Stimulated activated CD8-positive, alpha-beta memory T cell treated with anti-CD3 and anti-CD28 coated beads, Interleukin-7, amount 100 ng/mL, for 1 hour (primary cell): Measurements from ENCODE around the gene MGRN1.

ENCODE experiments used
- DNase-seq, 2 donors: peaks; one replicate each; pipeline ENCODE4 v3.0.0-alpha.2; 2020; ENCODE audit warnings: low read depth in 2 of 2

The MGRN1 gene

DNA sequence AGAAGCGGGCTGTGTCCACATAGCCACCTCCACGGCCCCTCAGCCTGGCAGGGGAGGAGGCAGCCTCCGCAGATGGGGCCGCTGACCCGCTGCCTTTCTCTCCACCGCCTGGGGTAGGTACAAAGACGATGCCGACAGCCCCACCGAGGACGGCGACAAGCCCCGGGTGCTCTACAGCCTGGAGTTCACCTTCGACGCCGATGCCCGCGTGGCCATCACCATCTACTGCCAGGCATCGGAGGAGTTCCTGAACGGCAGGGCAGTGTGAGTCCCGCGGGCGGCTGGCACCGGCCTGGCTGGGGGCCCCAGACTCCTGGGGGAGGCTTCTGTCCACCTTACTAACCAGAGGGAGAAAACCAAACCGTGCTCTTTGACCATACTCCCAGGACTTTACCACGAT, 27.9 kb downstream of the MGRN1 start:
- DNase-seq = no peak

DNA sequence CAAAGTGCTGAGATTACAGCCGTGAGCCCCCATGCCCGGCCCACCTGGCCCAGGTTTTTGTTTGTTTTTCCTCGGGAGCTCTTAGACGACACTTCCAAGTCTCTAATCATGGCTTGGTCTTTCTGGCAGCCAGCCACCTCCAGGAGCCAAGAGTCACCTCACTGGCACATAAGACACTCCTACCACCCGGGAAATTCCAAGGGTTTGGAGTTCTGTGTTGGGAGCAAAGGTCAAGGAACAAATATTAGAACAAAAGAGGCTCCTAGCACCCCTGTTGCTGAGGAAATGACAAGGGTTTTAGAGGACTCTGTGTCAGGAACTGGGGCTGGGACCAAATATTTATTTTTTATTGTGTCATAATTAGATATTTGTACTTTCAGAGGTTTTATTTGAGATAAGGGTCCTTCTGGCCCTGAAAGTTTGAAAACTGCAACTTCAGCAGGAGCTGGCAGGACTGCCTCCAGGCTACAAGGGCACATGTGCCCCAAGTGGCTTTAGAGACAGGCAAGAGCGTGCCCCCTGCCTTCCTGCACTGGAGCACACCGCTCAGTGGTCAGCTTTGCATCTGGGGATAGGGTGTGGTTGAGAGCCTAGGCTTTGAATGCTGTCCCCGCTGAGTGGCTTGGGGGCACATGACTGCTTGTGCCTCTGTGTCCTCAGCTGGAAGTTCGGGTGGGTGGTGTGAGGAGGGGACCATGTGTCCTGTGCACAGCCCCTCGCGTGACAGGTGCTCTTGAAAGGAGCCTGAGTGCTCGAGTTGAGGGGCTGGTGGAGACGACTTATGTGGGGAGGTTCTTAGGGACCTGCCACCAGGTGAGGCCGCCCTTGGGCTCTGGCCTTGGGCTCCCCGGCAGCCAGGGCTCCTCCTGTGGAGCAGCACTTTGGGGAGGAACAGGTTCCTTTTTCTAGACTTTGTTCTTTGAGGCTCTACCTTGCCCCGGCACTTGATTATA, 29.7 kb downstream of the MGRN1 start:
- DNase-seq = no peak

DNA sequence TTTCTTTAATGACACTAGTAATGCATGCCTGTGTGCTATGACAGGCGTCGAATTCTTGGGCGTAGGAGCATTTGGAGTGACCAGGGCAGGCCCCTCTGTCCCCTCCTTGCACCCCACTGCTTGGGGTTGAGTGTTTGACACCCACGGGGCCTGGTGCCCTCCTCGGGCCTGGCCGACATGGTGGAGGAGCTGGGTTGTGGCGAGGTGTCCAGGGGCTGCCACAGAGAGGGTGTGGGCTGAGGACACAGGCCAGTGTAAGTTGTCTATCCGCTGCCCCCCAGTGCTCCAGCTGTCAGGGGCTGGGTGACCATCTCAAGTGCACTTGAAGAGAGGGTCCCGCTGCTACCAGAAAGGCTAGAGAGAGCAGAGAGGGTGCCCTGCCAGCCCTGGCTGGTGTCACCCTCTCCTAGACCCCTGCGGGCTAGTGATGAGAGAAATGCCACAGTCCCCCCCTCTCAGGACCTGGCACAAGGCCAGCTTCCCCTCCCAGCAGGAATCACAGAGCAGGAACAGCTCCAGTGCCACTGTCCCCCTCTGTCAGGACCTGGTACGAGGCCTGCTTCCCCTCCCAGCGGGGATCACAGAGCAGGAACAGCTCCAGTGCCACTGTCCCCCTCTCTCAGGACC, 30.5 kb downstream of the MGRN1 start:
- no peak for DNase-seq

DNA sequence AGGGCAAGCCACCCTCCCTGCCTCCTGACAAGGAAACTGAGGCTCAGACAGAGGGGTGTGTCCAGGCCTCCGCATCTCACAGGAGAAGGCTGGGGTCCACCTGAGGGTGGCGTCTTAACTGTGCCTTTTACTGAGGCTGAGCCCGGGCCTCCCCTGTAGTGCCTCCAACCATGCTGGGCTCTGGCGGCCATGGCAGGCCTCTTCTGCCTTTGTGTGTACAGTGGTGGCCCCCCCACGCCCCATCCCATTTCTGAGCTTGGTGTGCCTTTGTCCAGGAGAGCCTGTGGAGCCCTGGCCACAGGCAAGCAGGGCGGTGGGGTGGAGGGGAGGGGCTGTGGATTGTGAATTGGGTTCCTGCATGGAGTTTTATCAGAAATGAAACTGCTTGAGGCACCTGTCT, 31.2 kb downstream of the MGRN1 start:
- DNase-seq = no peak

DNA sequence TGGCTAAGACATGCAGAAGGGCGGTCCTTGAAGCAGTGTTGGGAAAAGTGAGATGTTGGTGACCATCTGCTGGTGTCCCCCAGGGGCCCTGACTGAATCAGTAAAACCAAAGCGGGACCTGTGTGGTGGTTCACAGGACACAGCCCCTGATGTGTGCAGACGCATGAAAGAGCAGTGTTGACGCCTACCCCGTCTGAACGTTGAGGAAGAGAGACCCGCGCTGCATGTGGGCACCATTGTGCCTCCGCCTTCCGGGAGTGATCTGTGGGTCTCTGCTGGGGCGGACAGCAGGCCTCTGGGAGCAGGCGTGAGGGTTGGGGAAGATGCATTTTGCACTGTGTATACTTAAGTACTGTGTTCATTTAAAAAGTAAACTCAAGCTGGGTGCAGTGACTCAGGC, 31.6 kb downstream of the MGRN1 start:
- DNase-seq = no peak

DNA sequence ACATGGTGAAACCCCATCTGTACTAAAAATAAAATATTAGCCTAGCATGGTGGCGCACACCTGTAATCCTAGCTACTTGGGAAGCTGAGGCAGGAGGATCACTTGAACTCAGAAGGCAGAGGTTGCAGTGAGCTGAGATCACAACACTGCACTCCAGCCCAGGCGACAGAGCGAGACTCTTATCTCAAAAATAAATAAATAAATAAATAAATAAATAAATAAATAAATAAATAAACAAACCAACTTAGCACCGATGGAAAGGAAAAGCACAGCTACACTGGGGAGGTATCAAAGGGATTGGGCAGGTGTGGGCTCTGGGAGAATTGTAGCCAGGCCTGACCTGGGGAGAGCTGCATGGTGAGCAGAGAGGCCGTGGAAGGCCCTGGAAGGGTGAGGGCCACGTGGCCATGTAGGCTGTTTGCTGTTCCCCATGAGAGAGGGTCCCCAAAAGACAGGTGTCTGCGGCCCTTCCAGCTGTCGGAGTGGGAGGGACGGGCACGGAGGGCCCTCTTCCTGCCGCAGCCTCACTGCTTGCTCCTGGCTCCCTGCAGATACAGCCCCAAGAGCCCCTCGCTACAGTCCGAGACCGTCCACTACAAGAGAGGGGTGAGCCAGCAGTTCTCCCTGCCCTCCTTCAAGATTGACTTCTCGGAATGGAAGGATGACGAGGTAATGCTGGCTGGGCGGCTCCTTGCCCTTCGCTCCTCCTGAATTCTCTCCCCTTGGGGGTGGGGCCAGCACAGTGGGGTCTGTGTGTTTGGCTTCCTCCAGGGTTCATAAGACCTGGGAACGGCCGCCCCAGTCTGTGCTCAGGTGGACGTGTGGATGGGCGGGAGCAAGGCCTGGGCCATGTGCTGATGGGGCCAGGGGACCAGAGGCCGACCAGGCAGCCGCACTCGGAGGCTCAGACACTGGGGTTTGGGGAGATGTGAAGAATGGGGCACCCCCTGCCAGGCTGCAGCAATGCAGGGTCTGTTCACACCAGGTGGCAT, 32.4 kb downstream of the MGRN1 start:
- DNase-seq = no peak

DNA sequence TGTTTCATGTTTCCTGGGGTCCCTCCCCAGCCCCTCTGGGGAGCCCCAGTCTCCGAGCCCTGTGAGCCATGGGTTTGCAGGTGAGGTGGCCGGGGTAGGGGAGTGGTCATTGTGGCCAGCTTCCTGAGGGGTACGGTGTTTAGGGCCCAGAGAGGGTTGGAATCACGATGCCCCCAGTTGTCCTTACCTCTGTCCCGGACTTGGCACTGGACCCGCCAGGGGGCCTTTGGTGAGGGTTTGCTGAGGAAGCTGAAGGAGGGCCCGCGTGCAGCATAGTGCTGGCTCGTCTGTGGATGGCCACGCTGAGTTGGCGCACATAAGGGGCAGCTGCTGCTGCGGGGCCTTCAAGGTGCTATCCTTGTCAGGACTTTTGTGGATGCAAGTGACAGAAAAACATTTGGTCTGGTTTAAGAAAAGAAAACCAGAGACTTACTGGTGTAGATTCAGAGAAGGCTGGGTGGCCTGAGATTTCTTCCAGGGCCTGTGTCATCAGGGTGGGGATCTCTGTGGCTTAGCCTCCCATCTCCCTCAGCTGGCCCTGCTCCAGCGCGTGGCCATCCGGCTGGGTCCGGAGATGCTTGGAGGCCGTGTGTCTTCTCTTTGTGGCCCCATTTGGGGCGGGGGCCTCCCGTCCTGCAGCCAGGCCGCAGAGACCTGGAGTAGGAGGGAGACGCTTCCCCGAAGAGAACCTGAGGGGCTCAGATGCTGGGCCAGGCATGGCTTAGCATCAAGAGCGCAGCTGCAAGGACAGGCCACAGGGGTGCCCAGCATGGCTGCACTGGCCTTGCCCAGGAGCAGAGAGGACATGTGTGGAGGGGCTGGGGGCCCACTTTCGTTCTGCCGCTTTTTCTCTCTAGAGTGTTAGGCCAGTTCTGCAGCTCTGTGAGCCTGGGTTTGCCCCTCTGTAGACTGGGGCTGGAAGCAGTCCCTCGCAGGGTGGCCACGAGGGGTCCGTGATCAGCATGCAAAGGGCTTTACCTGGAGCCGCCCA, 35.0 kb downstream of the MGRN1 start:
- DNase-seq = no peak

DNA sequence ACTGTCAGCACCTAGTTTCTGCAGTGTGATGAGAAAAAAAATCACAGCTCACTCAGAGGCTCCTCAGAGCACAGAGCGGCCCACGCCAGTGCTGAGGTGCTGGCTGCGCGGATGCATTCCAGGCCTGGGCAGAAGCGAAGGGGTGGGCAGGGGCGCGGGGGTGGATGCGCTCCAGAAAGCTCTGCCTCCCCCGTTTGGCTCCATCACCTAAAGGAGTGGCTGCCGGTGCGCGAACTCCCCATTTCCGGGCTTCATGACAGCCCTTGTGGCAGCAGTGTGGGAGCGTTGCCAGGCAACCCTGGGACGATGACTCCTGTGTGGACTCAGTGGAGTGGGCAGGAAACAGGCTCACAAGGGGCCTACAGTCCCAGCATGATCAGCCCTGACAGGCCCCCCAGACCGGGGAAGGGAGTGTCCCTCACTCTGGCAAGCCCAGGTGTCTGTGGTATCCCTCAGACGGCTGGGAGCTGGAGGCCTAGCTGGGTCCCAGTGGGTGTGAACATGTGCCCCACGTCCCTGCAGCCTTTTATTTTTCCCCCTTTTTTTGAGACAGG, 35.9 kb downstream of the MGRN1 start:
- peak; percentile 25 to 44 for DNase-seq

DNA sequence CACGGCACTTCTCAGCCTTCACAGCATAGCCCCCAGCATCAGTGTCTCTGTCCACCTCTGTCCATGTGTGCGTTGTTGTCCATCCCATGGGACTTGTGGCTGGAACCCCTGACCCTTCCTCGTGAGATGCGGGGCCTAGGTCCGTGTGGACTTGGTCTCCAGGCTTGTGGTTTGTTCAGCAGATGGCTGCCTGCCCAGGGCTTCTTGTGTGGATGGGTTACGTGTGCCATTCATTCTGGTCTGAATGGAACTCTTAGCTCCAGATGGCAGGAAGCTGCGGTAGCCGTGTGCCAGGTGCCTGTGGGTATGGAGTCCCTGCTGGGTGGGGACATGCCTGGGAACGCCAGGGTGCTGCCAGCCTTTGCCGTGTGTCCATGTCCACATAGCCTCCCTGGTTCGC, 37.0 kb downstream of the MGRN1 start:
- DNase-seq = no peak

DNA sequence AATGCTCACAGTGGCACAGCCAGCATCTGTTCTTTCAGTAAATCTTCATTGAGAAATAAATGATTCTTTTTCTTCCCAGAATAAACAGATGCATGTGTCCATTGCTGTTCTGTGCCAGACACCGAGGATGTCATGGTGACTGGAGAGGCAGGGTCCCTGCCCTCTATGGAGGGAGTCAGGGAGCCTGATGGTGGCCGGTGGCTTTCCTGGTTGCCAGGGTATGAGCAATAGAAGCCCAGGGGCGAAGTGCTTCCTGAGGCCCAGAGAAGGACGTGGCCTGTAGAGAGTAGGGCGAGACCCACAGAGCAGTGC, 38.8 kb downstream of the MGRN1 start:
- DNase-seq = no peak

DNA sequence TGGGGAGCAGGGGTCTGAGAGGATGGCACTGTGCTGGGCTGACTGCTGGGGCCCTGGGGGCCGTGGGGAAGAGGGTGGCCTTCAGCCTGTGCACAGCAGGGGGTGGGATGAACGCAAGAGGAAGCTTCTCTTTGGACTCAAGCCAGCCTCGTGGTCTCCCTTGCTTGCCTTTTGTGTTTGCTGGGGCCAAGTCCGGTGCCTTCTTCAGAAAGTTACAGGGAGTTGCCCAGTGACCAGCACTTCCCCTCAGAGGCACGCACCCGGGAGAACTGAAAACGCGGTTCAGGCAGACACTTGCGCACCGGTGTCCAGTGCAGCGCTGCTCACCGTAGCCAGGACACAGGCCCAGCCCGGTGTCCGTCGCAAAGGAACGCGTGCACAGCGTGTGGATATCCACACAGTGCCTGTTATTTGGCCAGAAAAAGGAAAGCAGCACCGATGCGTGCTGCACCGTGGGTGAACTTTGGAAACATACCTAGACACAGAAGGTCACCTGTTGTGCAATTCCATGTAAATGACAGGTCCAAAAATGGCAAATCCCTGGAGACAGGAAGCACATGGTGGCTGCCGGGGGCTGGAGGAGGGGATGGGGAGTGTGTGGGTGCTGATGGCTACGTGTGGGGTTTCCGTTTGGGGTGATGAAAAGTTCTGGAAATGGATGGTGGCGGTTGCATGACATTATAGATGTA, 39.3 kb downstream of the MGRN1 start:
- no peak for DNase-seq

DNA sequence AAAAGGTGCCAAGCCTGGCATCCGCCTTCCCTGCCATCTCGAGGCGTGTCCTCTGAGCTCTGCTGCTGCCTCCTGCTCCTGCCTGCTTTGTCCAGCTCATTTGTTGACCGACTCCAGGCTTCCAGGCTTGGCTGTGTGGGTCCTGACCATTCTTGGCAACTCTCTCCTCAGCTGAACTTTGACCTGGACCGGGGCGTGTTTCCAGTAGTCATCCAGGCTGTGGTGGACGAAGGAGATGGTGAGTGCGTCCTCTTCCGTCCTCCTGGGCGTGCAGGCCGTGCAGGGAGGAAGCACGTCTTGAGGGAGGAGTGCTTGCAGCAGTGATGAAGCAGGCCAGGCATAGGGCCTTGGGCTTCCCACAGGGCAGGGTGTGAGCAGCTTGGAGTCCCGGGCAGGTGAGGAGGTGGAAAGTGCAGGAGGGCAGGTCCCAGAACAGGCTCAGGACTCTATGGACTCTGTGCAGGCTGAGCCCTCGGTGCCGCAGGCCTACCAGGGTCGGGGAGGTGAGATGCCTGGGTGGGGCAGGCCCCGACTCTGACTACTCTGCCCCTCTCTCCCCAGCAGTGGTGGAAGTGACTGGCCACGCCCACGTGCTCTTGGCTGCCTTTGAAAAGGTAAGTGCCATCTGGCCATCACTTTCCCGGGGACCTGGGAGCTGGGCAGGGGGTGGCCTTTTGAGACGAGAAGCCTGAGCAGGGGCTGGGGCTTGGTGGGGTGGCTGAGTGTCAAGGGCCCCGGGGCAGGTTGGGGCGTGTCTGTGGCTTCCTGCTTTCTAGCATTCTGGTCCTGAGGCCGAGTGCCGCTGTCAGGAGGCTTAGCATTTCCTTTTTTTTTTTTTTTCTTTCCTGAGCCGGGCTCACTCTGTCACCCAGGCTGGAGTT, 40.2 kb downstream of the MGRN1 start:
- DNase-seq = peak; percentile 10 to 19

DNA sequence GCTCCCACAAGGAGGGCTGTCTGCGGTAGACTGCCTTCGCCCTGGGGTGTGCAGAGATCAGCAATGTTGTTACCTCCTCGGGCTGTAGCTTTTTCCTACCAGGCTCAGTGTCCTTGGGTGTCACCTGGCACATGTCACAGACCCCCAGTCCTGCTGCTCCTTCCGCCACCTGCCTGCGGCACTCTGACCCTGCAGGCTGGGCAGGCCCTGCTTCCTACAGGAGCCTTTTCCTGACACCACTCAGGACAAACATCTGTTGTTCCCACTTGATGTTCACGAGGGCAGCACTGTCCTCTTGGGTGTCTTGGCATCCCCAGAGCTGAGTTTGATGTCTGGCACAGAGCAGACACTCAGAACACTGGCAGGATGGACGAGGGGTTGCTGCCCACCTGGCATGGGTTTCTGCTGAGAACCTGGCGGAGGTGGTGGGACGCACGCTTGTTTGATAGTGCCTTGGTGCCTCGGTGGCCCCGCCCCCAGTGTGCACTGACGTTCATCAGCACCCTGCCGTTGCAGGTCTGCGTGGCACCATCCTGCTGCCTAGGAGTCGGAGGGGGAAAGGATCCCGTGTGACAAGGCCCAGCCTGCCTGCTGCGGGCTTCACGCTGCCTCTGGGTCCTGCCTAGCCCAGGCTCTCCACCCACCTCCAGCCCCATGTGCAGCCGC, 42.0 kb downstream of the MGRN1 start:
- DNase-seq = no peak

DNA sequence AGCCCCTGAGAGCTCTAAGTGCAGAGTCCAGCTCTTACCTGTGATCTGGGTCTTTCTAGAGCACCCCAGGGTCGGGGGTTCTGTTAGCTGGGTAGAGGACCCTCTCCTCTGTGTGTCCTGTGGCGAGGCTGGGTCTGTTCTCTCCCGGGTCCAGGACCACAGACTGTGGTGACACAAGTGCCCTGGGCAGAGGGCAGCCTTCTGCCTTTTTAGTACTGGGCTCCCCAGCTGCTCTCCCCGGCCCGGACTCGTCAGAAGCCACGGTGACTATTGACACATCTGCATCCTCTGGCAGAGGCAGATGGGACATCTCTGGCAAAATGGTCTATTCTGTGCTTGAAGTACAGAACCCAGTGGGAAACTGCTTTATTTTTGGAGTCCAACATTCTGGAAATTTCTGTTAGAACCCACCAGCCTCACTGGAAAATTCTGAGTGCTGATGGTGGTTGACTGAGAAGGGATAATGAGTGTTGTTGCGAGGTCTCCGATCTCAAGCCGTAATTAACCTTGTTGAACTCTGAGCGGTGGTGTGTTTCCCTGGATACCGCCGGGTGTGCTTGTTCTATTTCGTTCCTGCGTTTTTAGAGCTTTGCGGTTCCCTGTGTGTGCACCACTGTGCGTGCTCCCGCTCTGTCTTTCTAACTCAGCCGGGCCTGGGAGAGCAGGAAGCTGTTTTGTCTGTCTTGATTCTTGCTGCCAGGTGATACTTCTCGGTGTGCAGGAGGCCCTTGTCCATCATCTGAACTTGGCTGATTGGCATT, 42.8 kb downstream of the MGRN1 start:
- no peak for DNase-seq

DNA sequence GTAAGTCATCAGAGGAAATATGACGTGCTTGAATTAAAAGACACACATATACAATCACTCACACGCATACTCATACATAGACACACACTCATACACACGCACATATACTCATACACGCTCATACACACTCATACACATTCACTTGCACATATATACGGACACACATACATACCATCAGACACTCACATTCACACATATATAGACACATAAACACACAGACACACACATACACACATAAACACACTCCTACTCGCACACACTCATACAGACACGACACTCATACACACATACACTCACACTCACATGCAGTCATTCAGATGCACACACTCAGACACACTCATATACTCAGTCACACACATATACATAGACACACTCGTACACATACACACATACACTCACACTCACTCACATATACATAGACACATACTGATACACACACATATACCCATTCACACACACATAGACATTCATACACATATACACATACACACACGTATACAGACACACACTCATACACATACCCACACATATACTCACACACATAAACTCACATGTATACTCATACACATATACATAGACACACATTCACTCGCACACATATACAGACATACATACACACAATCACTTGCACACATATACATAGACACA, 43.8 kb downstream of the MGRN1 start:
- DNase-seq = no peak

DNA sequence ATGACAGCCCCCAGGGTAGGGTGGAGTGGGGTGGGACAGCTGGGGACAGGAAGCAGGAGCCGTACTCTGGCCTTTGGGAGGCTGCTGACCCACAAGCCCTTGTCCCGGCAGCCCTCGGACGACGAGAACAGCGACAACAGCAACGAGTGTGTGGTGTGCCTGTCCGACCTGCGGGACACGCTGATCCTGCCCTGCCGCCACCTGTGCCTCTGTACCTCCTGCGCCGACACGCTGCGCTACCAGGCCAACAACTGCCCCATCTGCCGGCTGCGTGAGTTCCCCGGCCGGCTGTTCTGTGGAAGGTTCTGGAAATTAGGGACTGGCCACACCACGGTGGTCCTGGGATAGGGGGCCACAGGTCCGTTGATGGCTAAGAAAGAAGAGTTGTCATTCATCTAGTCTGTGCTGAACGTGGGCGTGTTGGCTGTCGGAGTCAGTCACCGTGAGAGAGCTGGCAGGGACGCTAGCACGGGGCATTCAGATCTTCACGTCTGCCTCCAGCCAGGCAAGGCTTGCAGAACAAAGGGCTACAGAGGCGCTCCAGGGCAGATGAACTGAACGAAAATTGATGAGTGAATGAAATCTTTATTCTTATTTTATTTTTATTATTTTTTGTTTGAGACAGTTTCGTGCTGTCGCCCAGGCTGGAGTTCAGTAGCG, 48.9 kb downstream of the MGRN1 start:
- no peak for DNase-seq
